Muscle layer of duodenum (tissue), 2 donors: ENCODE data around the gene CAV2.
A peak's percentile ranks its signal among the peaks of the same experiment; 100 is the strongest.

Experiments
- H3K27ac ChIP-seq: one replicate; pipeline ENCODE4 v1.7.0; 2013; ENCODE audit warnings: mild to moderate bottlenecking, low read length
- H3K27me3 ChIP-seq: one replicate; pipeline ENCODE4 v1.7.0; 2013; ENCODE audit warnings: low read depth, mild to moderate bottlenecking, control low read depth, low read length
- H3K36me3 ChIP-seq, 2 donors: one replicate each; pipeline ENCODE4 v1.7.0; 2013; ENCODE audit warnings: low read length in 2 of 2, control low read depth in 1 of 2, mild to moderate bottlenecking in 1 of 2; ENCODE audit not compliant: insufficient read depth in 2 of 2, control insufficient read depth in 1 of 2
- H3K4me1 ChIP-seq, 2 donors: one replicate each; pipeline ENCODE4 v1.7.0; 2013; ENCODE audit warnings: low read length in 2 of 2, mild to moderate bottlenecking in 2 of 2, control low read depth in 1 of 2, moderate library complexity in 1 of 2; ENCODE audit not compliant: insufficient read depth in 2 of 2, control insufficient read depth in 1 of 2
- H3K4me3 ChIP-seq, 2 donors: one replicate each; pipeline ENCODE4 v1.7.0; 2013; ENCODE audit warnings: low read length in 2 of 2, low read depth in 1 of 2, mild to moderate bottlenecking in 1 of 2
- H3K9me3 ChIP-seq, 2 donors: one replicate each; pipeline ENCODE4 v1.7.0; 2013; ENCODE audit warnings: low read length in 2 of 2, control low read depth in 1 of 2, mild to moderate bottlenecking in 1 of 2; ENCODE audit not compliant: control insufficient read depth in 1 of 2
- donor health status: healthy.

The CAV2 gene

DNA sequence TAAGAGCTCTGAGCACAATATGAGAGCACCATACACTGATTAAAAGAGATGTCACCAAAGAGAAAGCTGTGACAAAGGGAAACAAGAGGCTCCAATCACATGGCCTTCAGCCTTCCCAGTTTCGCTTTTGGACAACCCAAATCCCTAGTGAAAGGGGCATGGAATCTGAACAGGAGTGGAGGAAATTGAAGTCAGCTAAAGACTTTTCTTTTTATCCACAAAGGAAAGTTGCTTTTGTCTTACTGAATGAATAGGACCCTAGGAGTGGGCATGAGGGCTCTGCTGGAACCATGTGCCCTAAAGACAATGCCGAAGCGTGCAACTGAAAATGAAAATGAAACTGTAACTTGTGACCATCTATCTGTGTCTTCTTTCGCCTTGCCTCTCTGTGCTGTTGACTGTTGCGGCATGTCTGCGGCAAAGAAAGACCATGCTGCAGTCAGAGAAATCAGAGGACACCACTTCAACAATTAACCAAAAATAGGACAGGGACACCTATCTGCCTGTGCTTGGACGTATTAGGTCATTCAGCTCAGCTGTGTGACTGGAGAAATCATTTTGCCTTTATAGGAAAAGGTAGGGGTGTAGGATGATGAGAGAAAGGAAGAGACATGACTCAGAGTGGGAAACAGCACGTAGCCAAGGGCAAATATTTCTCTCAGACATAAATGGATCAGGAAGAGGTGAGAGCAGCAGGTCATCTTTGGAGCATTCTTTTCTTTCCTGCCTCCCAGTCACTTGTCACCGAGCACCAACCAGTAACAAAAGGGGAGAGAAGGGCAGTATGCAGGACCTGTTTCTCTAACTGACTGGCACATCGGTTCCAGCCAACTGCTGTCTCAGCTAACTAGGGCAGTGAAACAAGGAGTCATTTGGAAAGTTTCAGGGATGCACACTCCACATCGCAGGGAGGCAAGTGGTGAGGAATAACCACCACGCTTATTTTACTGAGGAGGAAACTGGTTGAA lies 12.3 kb downstream of the CAV2 start:
- H3K4me3 ChIP-seq, result peak overlapping the region; percentile 52 to 61
- no peaks in the 10 kb centered on the region for H3K9me3 ChIP-seq
- no peaks in the 10 kb centered on the region for H3K36me3 ChIP-seq
- H3K27ac ChIP-seq, result peak overlapping the region; percentile 72
- H3K27me3 ChIP-seq, result no peaks in the 10 kb centered on the region
- H3K4me1 ChIP-seq, result peaks cover 0 to 14% of the 10 kb centered on the region in 2 donors

DNA sequence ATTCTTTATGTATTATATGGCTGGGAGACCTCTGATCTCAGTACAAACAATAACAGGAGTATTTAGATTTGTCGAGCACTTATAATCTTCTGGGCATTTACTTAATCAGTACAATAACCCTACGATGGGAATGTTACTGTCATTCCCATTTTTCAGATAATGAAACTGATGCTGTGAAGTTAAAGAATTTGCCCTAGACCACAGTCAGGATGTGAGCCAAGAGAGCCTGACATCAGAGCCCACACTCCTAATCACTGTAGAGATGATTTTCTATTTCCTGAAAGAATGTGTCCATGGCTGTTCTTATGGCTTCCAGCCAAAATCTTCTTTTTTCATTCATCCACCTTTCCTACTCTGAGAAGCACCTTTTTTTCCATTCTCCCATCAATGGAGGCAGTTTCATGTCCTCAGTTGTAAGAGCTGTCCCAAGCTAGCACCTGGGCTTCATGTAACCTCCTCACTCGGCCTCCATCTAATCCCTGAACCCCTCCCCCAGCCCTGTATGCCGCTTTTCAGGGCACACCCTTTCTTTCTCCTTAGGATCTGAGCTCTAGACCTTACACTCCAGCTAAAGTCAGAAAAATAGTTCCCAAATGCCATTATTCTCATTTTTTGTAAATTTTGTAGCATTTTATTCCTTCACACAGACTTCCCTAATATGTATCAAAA lies 13.1 kb downstream of the CAV2 start:
- Histone ChIP-seq H3K4me3 (peak overlapping the region; percentile 52 to 61), H3K27me3 (no peaks in the 10 kb centered on the region), H3K9me3 (no peaks in the 10 kb centered on the region), H3K4me1 (peaks cover 0 to 14% of the 10 kb centered on the region in 2 donors), H3K36me3 (no peaks in the 10 kb centered on the region), H3K27ac (peak overlapping the region; percentile 72)

DNA sequence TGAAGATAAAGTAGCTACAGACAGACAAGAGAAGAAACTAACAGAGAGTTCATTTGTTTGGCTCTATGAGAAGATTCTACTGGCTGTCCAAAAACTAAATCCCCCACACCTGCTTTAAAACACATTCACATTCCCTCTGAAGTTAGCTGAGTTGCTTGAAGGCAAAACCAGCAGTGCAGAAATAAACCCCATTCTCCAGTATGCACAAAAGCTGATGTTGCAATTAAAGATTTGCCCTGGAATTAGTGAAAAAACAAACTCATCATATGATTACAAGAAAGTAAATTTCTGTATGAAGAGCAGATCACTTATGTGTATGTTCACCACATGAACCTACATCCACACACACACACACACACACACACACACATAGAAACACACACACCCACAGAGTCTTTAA lies 16.0 kb downstream of the CAV2 start:
- H3K4me1 ChIP-seq, result peaks cover 0 to 8% of the 10 kb centered on the region in 2 donors
- no peak overlapping the region for H3K27ac ChIP-seq
- H3K27me3 ChIP-seq, result no peaks in the 10 kb centered on the region
- H3K4me3 ChIP-seq, result no peak overlapping the region
- H3K36me3 ChIP-seq, result no peaks in the 10 kb centered on the region
- no peaks in the 10 kb centered on the region for H3K9me3 ChIP-seq

DNA sequence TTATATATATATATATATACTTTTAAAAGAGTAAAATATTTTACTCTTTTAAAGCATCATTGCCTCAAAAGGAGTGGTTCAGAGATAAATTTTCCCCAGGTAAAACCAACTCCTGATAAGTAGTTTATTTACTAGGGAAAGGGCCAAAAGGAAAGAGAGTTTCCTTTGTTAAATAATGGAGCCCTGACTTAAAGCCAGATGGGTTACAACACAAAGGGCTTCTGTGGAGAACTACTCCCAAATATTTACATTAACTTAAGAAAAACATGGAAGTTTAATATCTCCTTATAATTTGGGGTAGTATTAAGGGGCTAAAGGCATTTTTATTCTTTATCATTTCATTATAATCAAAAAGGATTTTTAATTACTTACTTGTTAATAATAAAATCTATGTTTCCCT lies 16.8 kb downstream of the CAV2 start:
- H3K36me3 ChIP-seq, result no peaks in the 10 kb centered on the region
- H3K27ac ChIP-seq, result no peak overlapping the region
- H3K4me3 ChIP-seq, result no peak overlapping the region
- peaks cover 0 to 8% of the 10 kb centered on the region in 2 donors for H3K4me1 ChIP-seq
- no peaks in the 10 kb centered on the region for H3K9me3 ChIP-seq
- H3K27me3 ChIP-seq, result no peaks in the 10 kb centered on the region

- Histone ChIP-seq H3K4me1 (peaks cover 0 to 8% of the 10 kb centered on the region in 2 donors), H3K9me3 (no peaks in the 10 kb centered on the region), H3K27me3 (no peaks in the 10 kb centered on the region), H3K4me3 (no peak overlapping the region), H3K27ac (no peak overlapping the region), H3K36me3 (no peaks in the 10 kb centered on the region)
Observed at GRCh38 chr7:116517626-116518025, 18.1 kb downstream of the CAV2 start.

DNA sequence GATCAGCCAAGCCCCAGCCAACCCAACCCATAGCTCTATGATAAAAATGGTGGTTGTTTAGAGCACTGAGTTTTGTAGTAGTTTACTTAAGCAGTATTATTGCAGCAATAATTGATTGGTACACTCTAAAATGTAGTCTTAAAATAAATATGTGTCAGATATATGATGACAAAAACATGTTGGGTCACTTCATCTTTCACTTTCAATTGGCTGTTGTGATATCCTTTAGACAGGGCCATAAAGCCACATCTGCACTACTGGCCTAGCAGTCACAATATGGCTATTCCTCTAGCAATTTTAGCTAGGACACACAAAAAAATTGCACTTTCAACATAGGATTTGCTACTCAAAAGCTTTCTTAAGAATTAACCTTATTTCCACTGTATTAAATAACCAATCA lies 19.4 kb downstream of the CAV2 start:
- H3K4me3 ChIP-seq, result no peak overlapping the region
- H3K4me1 ChIP-seq, result peaks cover 0 to 8% of the 10 kb centered on the region in 2 donors
- no peaks in the 10 kb centered on the region for H3K27me3 ChIP-seq
- no peaks in the 10 kb centered on the region for H3K36me3 ChIP-seq
- H3K9me3 ChIP-seq, result no peaks in the 10 kb centered on the region
- no peak overlapping the region for H3K27ac ChIP-seq

GRCh38 chr7:116521046-116521664 lies 21.6 kb downstream of the CAV2 start:
- H3K4me1 ChIP-seq, result peaks cover 0 to 3% of the 10 kb centered on the region in 2 donors
- H3K27me3 ChIP-seq, result peaks cover 8% of the 10 kb centered on the region
- H3K27ac ChIP-seq, result no peak overlapping the region
- no peak overlapping the region for H3K4me3 ChIP-seq
- peaks cover 0 to 6% of the 10 kb centered on the region in 2 donors for H3K36me3 ChIP-seq
- H3K9me3 ChIP-seq, result no peaks in the 10 kb centered on the region

DNA sequence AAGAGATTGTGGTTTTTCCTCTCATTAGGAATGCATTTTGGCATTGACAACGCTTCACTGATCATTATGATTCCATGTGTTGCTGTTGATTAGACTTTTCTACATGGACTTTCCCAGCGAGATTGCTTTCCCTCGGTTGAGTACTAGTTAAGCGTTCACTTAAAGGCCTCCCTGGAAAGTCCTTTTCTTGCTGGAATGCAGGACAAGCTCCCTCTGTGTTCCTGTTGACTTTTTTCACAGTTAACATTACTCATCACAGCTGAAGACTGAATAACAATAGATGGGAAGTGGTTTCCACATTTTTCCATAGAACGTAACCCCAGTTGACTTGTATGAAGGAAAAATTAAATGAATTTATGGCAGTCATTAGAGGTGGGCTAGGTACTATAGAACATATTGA lies 22.7 kb downstream of the CAV2 start:
- Histone ChIP-seq H3K4me3 (no peak overlapping the region), H3K27ac (no peak overlapping the region), H3K27me3 (peaks cover 8% of the 10 kb centered on the region), H3K4me1 (peaks cover 0 to 7% of the 10 kb centered on the region in 2 donors), H3K9me3 (no peaks in the 10 kb centered on the region), H3K36me3 (peaks cover 0 to 6% of the 10 kb centered on the region in 2 donors)

DNA sequence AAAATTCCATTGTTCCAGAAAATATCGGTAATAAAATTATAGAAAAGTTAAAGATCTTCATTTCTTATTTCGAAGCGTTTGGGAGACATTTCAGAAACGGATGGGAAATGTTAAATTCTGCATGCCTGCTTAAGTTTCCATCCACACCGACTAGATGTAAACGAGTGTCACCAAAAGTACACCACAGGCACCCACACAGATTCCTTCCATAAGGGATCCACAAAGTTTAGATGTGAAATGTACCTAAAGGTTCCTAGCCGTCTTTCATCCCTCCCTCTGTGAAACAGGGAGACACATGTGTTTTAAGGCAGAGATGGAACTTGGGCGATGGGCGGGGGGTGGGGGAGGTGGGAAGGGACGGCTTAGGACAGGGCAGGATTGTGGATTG lies 24.7 kb downstream of the CAV2 start:
- Histone ChIP-seq H3K4me1 (peaks cover 0 to 16% of the 10 kb centered on the region in 2 donors), H3K4me3 (no peak overlapping the region), H3K27me3 (peaks cover 8% of the 10 kb centered on the region), H3K9me3 (no peaks in the 10 kb centered on the region), H3K36me3 (peaks cover 0 to 9% of the 10 kb centered on the region in 2 donors), H3K27ac (peak overlapping the region; percentile 86)

- peak within 1 kb of the TSS; percentile 73 to 90 for H3K4me3 ChIP-seq
- H3K9me3 ChIP-seq, result no peaks in the 10 kb centered on the region
- peaks cover 0 to 22% of the 10 kb centered on the region in 2 donors for H3K4me1 ChIP-seq
- H3K36me3 ChIP-seq, result peaks cover 0 to 9% of the 10 kb centered on the region in 2 donors
- peak within 1 kb of the TSS; percentile 92 for H3K27ac ChIP-seq
- H3K27me3 ChIP-seq, result peaks cover 8% of the 10 kb centered on the region
Observed at GRCh38 chr7:116524609-116525297, 25.2 kb downstream of the CAV2 start, which contains the start of gene CAV1. CAV1 (plus strand) TSS chr7:116525036; CDS start chr7:116525063, 27 bp downstream.
